Ectodermal cell (in vitro differentiated cells): Measurements from ENCODE around the gene DICER1.
A peak's percentile ranks its signal among the peaks of the same experiment; 100 is the strongest.

Experiments used
- H3K27ac ChIP-seq: 2 replicates; pipeline ENCODE4 v1.7.0; 2013; ENCODE audit warnings: mild to moderate bottlenecking, low read depth, low read length; ENCODE audit not compliant: insufficient read depth, poor library complexity, severe bottlenecking
- H3K27me3 ChIP-seq: 2 replicates; pipeline ENCODE4 v1.7.0; 2013; ENCODE audit warnings: mild to moderate bottlenecking, low read length; ENCODE audit not compliant: insufficient read depth, control insufficient read depth, poor library complexity, severe bottlenecking
- H3K36me3 ChIP-seq: one replicate; pipeline ENCODE4 v1.7.0; 2013; ENCODE audit warnings: low read length; ENCODE audit not compliant: control insufficient read depth, insufficient read depth
- H3K4me1 ChIP-seq: one replicate; pipeline ENCODE4 v1.7.0; 2013; ENCODE audit warnings: low read length; ENCODE audit not compliant: control insufficient read depth, insufficient read depth
- H3K4me3 ChIP-seq: 2 replicates; pipeline ENCODE4 v1.7.0; 2013; ENCODE audit warnings: low read depth, low read length, control low read depth; ENCODE audit not compliant: insufficient read depth
- H3K9me3 ChIP-seq: 2 replicates; pipeline ENCODE4 v1.7.0; 2013; ENCODE audit warnings: mild to moderate bottlenecking, low read length, moderate library complexity; ENCODE audit not compliant: control insufficient read depth
- WGBS, 2 experiments: methylation state at CpG; one replicate each; pipeline ENCODE4 v1.1.7; 2013; ENCODE audit warnings: missing lambda C conversion rate in 2 of 2; 5-methylcytosine and 5-hydroxymethylcytosine counted together

Gene DICER1

DNA sequence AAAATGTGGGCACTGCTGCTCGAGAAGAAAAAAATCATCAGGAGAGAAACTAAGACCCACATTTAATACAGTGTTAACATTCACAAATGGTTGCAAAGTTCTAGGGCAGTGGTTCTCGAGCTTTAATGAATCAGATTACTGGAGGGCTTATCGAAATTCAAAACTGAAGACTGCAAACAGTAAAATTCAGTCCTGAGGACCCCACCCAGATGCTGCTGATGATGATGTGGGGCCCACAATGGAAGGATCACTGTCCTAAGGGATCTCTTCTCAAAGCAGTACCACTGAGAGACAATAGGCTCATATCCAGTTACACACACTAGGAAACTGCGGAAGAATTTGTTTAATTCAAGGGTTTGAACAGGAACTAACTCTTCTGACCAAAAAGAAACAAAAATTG lies 31.4 kb downstream of the DICER1 start:
- Histone ChIP-seq H3K4me3 (no peak overlapping the region), H3K36me3 (peaks cover 9% of the 10 kb centered on the region), H3K27ac (no peak overlapping the region), H3K27me3 (no peaks in the 10 kb centered on the region), H3K4me1 (peaks cover 4% of the 10 kb centered on the region), H3K9me3 (no peaks in the 10 kb centered on the region)
- 85 to 97% methylated on average over 4 of the region's 4 CpGs for WGBS, 2 experiments

DNA sequence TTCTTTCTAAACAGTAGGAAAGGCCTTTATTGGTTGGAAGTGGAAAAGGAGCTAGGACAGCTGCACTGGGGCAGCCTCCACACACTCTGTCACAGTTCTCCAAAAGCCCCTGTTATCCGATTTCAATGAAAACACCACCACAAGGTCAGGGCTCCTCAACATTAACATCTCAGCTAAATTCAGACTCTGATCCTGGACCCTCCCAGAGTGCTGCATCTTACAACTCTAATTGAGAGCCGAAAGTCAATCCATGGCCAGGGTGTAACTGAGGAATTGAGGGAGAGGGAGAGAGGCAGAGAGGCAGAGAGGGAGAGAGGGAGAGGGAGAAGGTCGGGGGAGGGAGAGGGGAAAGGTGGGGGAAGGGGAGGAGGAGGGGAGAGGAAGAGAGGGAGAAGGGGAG lies 32.1 kb downstream of the DICER1 start:
- Histone ChIP-seq H3K4me1 (peaks cover 8% of the 10 kb centered on the region), H3K27me3 (no peaks in the 10 kb centered on the region), H3K36me3 (peaks cover 9% of the 10 kb centered on the region), H3K4me3 (no peak overlapping the region), H3K27ac (peak overlapping the region; percentile 18), H3K9me3 (no peaks in the 10 kb centered on the region)
- WGBS, 2 experiments = 33 to 45% methylated on average over 1 to 3 of the region's 3 CpGs

DNA sequence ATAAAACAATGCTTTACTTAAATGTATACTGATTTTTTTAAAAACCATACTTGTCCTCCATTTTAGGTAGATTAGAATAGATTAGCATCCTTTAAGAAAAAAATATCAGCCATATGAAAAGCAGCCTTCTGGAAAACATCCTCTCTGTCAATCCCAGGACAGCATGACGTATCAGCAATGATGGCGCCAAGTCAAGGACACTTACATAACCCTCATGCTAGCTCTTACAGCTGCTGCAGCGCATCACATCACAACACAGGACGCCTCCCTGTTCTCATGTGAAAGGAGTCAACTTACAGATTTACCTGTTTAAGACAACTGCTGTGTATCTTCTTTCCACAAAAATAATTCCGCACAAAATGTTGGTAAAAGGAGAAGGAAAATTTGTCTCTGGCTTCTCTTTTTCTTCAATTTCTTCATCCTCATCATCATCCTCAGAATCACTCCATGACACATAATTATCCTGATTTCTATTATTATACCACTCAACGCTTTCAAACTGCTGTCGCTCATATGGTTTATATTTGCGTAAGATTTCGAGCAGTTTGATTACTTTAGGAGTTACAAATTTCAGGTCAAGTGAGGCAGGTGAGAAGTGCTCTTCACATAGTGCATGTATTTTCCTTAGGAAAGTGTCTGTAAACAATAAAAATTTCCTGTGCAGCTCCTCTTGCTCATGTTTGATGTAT lies 33.3 kb downstream of the DICER1 start:
- no peak overlapping the region for H3K27ac ChIP-seq
- H3K4me1 ChIP-seq = peaks cover 15% of the 10 kb centered on the region
- WGBS, 2 experiments = 97 to 98% methylated on average over 9 of the region's 9 CpGs
- H3K9me3 ChIP-seq = no peaks in the 10 kb centered on the region
- peaks cover 9% of the 10 kb centered on the region for H3K36me3 ChIP-seq
- no peaks in the 10 kb centered on the region for H3K27me3 ChIP-seq
- H3K4me3 ChIP-seq = no peak overlapping the region

DNA sequence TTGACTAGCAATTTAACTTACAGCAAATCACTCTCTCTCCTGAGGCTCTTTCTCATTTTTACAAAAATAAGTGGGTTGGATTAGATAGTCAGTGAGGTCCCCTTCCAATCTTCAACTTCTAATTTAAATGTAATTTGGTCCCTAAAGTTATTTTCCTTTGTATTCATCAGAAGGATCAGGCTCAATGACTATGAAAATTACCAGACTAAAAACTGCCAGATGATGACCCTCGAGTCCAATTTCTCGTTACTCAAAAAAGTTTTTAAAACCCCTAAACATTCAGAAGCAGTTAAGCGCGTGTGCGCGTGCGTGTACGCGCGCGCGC lies 34.7 kb downstream of the DICER1 start:
- H3K4me1 ChIP-seq = peaks cover 26% of the 10 kb centered on the region
- no peaks in the 10 kb centered on the region for H3K27me3 ChIP-seq
- H3K27ac ChIP-seq = no peak overlapping the region
- peaks cover 9% of the 10 kb centered on the region for H3K36me3 ChIP-seq
- 96 to 99% methylated on average over 4 to 12 of the region's 12 CpGs for WGBS, 2 experiments
- no peaks in the 10 kb centered on the region for H3K9me3 ChIP-seq
- H3K4me3 ChIP-seq = no peak overlapping the region

DNA sequence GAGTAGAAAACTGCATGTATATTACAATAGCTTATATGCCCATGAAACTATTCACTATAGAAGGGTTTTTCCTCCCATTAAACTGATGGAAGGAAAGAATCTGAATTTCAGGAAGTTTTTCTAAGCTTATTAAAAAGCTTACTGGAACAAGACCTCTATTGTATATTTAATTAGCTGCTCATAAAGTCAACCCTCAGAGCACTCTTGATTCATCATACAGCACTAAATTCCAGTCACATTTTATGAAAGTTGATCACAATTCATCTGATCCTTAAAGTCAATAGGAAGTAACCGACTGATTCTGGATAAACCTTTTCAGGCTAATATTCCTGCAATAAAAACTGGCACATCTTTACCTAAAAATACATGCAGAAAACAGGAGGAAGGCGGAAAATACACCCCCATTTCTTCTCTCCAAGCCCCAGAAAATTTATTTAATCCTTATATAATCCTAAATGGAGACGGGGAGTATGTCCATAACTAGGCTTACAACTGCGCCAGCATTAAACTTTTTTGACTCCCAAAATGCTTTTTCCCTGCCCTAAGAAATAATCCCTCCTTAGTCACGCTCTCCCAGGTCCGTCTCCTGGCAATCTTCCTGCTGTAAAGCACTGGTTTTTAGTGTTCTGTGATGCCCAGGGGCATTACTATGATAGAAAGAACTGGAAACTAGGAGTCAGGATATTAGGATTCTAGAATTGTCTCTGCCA lies 35.3 kb downstream of the DICER1 start:
- H3K9me3 ChIP-seq = no peaks in the 10 kb centered on the region
- WGBS, 2 experiments = 94 to 95% methylated on average over 6 of the region's 6 CpGs
- H3K4me1 ChIP-seq = peaks cover 26% of the 10 kb centered on the region
- no peaks in the 10 kb centered on the region for H3K27me3 ChIP-seq
- no peak overlapping the region for H3K4me3 ChIP-seq
- H3K27ac ChIP-seq = no peak overlapping the region
- peaks cover 9% of the 10 kb centered on the region for H3K36me3 ChIP-seq

DNA sequence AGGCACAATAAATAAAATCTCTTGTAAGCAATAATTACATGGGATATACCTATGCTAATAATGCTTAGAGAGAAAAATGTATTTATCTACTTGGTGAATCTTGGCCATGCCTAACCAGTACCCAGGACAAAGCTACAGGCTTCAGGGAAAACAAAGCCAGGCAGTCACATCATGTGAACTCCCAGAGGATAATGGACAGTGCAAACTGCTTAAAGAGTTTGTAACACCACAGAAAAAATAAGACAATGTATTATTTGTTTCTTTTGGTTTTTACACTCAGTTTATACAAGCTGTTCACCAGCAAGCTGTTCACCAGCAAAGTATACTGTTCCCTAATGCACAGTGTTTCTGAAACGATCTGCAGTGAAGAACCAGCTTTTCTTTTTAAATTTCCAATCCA lies 38.0 kb downstream of the DICER1 start:
- Histone ChIP-seq H3K27ac (no peak overlapping the region), H3K9me3 (no peaks in the 10 kb centered on the region), H3K36me3 (peaks cover 20% of the 10 kb centered on the region), H3K4me3 (no peak overlapping the region), H3K27me3 (no peaks in the 10 kb centered on the region), H3K4me1 (peaks cover 22% of the 10 kb centered on the region)
- 100% methylated on average over 1 of the region's 1 CpG; no CpG with 5 or more reads in 1 of the 2 experiments for WGBS, 2 experiments

DNA sequence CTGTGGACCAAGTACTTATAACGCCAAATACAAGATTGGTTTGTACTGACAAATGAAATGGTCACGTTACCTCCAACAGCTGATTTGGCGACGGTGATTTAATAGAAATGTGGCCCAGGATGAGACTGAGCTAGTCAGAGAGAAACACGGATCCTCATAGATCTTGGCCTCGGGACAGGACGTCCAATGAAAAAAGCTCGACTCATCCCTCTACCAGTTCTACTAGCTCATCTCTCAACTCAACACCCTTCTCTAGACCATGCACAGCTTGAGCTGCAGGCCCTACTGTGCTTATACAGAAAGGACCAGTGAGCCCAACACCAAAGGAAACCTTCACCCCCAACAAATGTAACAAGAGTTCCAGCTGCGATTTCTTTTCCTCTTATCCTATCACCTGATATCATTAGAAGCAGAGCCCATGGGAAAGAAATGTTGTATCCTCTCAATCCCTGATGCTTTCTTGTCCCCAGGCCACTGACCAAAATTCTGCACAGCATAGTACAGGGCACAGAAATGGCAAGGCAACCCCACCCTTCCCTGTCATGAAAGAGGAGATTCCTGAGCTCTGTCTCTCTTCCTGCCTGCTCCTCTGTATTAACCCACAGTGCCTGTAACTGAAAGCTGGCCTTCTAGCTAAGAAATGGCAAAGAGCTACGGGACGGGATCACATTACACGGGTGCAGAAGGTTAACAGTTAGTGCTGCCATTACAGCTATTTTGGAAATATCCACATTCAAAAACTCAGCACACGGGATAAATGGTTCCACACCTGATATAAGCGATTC lies 39.2 kb downstream of the DICER1 start:
- H3K27ac ChIP-seq = peak overlapping the region; percentile 0
- peaks cover 11% of the 10 kb centered on the region for H3K36me3 ChIP-seq
- H3K4me3 ChIP-seq = no peak overlapping the region
- H3K9me3 ChIP-seq = no peaks in the 10 kb centered on the region
- peaks cover 22% of the 10 kb centered on the region for H3K4me1 ChIP-seq
- 84 to 92% methylated on average over 14 of the region's 14 CpGs for WGBS, 2 experiments
- H3K27me3 ChIP-seq = no peaks in the 10 kb centered on the region

DNA sequence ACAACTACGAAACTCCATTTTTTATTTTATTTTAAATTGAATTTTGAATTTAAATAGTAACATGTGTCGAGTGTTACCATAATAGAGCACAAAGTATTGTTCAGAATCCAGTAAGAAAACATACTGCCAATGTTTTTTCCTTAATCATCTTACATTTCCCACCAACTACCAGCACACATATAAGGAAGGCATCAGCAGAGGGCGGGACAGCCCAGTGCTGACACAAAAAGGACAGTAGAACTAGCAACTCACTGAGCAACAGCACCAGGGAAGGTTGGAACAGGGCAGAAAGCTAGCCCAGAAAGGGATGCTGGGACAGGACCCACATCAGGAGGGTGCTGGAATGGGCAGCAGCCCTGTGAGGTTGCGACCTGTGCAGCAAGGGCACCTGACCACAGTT lies 43.9 kb downstream of the DICER1 start:
- Histone ChIP-seq H3K36me3 (peaks cover 34% of the 10 kb centered on the region), H3K9me3 (no peaks in the 10 kb centered on the region), H3K27ac (no peak overlapping the region), H3K27me3 (no peaks in the 10 kb centered on the region), H3K4me3 (no peak overlapping the region), H3K4me1 (peaks cover 6% of the 10 kb centered on the region)
- 97 to 98% methylated on average over 4 of the region's 4 CpGs for WGBS, 2 experiments

DNA sequence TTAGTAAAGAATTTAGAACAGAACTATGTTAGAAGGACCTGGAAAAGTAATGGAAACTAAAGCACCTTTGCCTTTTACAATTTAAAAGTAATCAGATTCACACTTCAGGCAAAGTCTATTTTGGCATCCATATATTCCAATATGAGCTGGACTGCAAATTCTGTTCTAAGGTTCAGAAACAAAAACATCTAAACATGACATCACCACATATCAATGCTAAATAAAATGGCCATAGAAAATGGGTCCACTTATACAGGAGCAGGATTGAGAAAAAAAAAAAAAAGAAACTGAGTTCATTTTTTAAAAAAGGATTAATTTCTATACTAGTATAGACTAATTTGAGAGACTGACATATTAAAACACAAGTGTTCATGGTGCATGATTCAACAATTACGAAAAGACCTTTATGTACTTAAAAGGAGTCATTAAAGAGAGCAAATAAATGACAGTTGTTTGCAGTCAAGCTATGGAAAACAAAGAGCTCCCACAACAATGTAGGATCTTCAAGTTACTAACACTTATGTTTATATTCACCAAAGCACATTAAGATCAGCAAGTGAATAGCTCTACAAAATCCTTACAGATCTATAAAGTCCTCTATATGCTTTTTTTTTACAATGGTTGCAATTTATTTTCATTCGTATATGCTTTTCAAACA lies 45.7 kb downstream of the DICER1 start:
- Histone ChIP-seq H3K4me1 (no peaks in the 10 kb centered on the region), H3K4me3 (no peak overlapping the region), H3K27me3 (no peaks in the 10 kb centered on the region), H3K9me3 (no peaks in the 10 kb centered on the region), H3K36me3 (peaks cover 50% of the 10 kb centered on the region), H3K27ac (no peak overlapping the region)
- WGBS, 2 experiments = 90 to 92% methylated on average over 2 of the region's 2 CpGs

DNA sequence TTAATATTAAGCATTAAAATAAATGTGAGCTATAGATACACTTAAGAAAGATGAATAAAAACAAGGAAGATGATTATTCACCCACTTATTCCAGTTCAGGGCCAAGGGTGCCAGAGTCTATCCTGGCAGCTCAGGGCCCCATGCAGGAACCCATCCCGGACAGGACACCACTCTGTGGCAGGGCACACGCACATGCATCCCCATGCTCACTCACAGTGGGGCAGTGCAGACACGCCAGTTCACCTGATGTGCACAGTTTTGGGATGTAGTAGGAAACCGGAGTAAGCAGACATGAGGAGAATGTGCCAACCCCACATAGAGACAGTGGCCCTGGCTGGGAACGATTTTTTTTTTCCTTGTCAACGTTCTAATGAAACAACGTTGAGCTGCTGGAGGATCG lies 47.2 kb downstream of the DICER1 start:
- Histone ChIP-seq H3K9me3 (no peaks in the 10 kb centered on the region), H3K27ac (no peak overlapping the region), H3K4me1 (no peaks in the 10 kb centered on the region), H3K4me3 (no peak overlapping the region), H3K27me3 (no peaks in the 10 kb centered on the region), H3K36me3 (peaks cover 44% of the 10 kb centered on the region)
- WGBS, 2 experiments = 94 to 95% methylated on average over 8 of the region's 8 CpGs
